Hepatic stellate cell (primary cell): ENCODE measurements around the gene TMEM167B.
"Not testable (repeated sequence)": the region's sequence is repeated elsewhere in the genome, so short reads cannot be mapped to it uniquely, and the experiment has no call there.

ENCODE experiments used
- DNase-seq: peaks from one replicate; pipeline ENCODE4 v3.0.0; 2011; ENCODE audit warnings: low spot score

TMEM167B gene

GRCh38 chr1:109113590-109114341 is 23.2 kb downstream of the TMEM167B start, which contains the start of gene ELAPOR1:
ELAPOR1 (plus strand) TSS chr1:109114115; CDS start chr1:109114184, 69 bp downstream.
- no peak for DNase-seq

DNA sequence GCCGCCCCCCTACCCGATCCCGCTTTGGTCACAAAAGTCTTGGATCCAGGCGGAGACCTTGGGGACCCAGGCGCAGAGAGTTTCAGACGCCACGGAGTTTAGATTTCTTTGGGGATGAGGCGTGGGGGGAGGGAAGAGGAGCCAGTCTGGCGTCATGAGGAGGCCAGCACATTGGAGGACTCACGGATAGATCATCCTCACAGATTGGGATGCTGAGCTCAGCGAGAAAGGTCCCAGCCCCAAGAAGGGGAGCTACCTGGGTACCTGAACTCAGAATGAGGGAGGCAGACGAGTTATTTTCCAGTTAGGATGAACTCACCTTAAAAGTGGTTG is 23.7 kb downstream of the TMEM167B start:
- no peak for DNase-seq

DNA sequence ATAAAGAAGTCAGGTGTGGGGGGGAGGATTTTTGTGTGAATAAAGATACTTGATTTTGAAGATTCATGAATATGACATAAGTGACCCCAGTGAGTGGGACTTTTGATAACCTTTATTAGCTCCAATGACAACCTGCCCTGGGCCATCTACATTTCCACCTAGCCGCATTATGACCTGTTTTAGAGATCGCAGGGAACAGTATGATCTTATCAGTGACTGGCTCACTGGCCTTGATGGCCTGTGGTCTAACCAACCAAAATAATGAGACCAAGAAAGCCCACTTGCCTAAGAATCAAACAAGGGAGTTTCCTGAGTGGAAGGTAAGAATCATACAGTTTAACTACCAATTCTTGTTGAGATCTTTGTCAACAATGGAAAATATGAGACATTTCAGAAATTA is 25.1 kb downstream of the TMEM167B start:
- DNase-seq, result no peak

DNA sequence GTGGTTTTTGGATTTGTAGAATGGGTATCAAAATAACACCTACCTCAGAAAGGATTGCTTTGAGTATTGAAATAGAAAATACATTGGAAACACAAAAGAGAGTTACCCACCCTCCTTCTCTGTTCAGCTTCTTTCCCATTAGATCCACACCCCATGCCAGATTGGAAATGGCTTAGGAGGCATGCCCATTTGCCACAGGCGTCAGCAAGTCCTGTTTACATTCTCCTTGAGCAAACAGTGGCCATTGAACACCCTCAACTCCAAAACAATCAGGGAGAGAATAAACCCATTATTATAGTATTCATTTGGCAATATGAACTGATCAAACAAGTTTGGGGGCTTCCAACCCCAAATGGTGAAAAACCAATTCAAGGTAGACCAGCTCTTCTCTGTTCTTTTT is 25.7 kb downstream of the TMEM167B start:
- no peak for DNase-seq

DNA sequence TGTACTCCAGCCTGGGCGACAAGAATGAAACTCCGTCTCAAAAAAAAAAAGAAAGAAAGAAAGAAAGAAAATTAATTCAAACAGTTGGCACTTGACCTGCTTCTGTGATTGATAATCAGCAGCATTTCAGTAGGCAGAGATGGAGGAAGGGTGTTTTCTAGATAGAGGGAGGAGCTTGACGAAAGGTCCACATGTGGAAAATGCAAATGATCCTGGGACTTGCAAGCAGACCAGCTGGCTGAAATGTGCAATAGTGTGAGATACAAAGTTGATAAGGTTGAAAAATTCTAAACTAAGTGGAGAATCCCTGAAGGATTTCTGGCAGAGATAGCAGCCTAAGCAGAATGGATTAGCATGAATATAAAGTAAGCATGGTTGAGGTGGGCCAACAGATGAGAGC is 27.5 kb downstream of the TMEM167B start:
- DNase-seq, result no peak

DNA sequence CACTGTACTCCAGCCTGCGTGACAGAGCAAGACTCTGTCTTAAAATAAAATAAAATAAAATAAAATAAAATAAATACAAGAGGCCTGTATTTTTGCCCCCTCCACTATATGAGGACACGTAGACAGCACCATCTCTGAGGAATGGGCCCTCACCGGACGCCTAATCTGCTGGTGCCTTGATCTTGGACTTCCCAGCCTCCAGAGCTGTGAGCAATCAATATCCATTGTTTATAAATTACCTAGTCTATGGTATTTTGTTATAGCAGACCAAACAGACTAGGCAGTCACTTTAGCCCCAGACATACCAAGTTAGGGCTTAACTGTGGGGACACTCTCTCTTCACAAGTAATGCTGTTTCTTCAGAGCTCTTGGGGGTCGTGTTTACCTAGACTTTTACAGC is 29.8 kb downstream of the TMEM167B start:
- no peak for DNase-seq

GRCh38 chr1:109131059-109131458 is 40.5 kb downstream of the TMEM167B start:
- DNase-seq, result no peak

DNA sequence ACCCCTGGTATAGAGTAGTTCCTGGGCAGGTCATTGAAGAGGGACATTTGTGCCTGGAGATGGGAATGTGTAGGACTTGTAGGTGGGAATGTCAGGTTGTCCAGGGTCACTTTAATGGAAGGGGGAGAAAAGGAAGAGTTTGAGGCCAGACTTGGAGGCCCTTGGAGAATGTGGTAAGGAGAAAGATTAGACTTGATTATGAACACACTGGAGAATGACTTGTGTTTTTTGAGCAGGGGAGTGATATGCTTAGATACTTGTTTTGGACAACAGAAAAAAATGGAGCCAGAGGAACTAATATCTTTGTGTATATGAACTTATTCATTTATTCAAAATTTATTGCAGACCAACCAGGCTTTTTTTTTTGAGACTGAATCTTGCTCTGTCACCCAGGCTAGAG is 41.2 kb downstream of the TMEM167B start:
- DNase-seq, result no peak

GRCh38 chr1:109133002-109133706 is 42.6 kb downstream of the TMEM167B start:
- DNase-seq, result no peak

- DNase-seq, result no peak
These were observed 43.3 kb downstream of the TMEM167B start for GRCh38 chr1:109133815-109134214.

DNA sequence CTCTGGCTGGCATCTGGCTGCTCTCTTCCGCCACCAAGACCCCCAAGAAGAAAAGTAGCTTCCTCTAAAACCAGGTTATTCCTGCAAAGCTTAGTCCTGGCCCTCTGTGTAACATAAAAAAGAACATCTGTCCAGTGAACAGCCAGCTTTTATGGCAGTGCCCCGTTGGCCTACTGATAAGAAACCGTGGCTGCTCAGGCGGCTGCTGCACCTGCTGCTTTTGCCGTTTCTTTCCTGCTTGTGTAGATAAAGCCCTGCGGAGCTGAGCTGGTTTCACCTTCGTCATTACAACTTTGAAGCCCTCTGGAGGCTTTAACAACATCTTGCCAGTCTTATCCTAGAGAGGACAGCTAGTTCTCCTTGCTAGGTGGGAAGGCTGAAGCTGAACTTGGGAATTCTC is 43.9 kb downstream of the TMEM167B start:
- DNase-seq, result no peak

GRCh38 chr1:109135940-109136339 is 45.4 kb downstream of the TMEM167B start:
- no peak for DNase-seq

DNA sequence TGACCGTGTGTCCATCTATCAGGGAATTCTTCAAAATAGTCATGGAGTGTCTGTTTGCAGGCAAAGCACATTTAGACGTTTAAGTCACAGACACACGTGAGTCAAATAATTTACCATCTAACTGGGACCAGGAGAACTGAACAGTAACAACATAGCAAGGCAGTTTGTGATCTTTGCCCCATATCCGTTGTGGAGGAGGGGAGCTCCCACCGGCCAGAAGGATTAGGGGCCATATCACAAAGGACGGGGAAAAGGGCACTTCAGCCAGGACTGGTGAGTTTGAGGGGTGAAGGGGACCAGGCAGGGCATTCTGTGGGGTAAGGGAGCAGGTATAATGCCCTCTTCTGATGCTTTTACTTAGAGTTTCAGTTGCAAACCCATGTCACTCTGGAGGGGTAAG is 46.2 kb downstream of the TMEM167B start:
- no peak for DNase-seq

GRCh38 chr1:109137958-109138357 is 47.4 kb downstream of the TMEM167B start:
- DNase-seq, result no peak

- no peak for DNase-seq
These were observed 47.8 kb downstream of the TMEM167B start for GRCh38 chr1:109138358-109138757.

DNA sequence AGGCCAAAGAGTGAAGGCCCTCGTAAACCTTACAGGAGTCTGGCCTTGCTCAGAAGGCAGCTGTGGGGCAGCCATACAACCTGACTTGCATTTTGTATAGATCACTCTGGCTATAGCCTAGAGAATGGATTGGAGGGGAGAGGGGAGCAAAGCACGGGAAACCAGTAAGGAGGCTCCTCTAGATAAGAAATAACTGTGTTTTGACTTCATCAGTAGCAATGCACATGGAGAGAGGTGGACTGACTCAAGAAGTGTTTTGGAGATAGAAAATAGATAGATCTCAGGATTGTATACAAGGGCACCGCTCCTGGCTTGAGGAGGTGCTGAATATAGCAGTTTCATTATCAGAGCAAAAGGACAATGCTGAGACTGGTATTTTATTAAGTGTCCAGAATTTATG is 49.8 kb downstream of the TMEM167B start:
- no peak for DNase-seq

DNA sequence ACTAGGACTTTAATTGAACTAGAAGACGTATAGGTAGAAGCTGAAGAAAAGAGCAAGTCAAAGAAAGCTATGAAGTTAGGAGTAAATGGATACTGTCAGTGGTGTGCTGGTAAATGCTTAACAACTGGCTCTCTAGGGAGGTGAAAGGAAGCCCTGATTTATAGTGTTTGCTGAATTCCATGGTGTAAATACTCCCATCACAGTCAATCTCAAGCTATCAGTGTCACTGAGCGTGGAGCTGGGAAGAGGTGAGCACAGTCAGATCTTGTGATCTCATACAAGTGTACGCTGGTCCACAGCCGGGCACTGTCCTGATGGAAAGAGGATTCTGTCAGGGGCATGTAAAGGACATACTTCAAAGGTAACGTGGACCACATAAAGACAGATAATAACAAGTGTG is 51.7 kb downstream of the TMEM167B start:
- no peak for DNase-seq

DNA sequence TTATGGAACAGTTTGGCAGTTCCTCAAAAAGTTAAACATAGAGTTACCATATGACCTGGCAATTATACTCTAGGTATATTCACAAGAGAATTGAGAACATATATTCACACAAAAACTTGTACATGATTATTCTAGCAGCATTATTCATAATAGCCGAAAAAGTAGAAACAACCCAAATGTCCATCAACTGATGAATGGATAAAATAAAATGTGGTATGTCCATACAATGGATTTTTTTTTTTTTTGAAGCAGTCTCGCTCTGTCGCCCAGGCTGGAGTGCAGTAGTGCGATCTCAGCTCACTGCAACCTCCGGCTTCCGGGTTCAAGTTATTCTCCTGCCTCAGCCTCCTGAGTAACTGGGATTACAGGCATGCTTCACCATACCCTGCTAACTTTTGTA is 52.2 kb downstream of the TMEM167B start:
- not testable (repeated sequence) for DNase-seq
